ENCODE data around the gene SLC7A10.

SLC7A10 gene

DNA sequence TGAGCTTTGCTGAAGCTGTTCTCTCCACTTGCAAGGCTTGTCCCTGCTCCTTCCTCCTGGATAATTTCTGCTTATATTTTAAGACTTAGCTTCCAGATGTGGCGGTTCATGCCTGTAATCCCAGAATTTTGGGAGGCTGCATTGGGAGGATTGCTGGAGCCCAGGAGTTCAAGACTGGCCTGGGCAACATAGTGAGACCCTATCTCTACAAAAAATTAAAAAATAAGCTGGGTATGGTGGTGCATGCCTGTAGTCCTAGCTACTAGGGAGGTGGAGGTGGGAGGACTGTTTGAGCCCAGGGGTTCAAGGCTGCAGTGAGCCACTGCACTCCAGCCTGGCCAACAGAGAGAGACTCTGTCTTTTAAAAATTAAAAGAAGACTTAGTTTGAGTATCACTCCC, 45.1 kb upstream of the SLC7A10 start:
- Mint-ChIP-seq H3K4me3 (no peak overlapping the region), H3K4me1 (peaks cover 23% of the 10 kb centered on the region), H3K27me3 (ENCODE audit: low read depth, poor library complexity) (peaks cover 4% of the 10 kb centered on the region), H3K9me3 (no peaks in the 10 kb centered on the region), H3K27ac (no peak overlapping the region), H3K36me3 (ENCODE audit: low read depth) (no peaks in the 10 kb centered on the region)
- no peak for DNase-seq
- TF ChIP-seq, protein P1, sequence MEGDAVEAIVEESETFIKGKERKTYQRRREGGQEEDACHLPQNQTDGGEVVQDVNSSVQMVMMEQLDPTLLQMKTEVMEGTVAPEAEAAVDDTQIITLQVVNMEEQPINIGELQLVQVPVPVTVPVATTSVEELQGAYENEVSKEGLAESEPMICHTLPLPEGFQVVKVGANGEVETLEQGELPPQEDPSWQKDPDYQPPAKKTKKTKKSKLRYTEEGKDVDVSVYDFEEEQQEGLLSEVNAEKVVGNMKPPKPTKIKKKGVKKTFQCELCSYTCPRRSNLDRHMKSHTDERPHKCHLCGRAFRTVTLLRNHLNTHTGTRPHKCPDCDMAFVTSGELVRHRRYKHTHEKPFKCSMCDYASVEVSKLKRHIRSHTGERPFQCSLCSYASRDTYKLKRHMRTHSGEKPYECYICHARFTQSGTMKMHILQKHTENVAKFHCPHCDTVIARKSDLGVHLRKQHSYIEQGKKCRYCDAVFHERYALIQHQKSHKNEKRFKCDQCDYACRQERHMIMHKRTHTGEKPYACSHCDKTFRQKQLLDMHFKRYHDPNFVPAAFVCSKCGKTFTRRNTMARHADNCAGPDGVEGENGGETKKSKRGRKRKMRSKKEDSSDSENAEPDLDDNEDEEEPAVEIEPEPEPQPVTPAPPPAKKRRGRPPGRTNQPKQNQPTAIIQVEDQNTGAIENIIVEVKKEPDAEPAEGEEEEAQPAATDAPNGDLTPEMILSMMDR (IDR thresholded peaks at IDR 0.05) = no peak

DNA sequence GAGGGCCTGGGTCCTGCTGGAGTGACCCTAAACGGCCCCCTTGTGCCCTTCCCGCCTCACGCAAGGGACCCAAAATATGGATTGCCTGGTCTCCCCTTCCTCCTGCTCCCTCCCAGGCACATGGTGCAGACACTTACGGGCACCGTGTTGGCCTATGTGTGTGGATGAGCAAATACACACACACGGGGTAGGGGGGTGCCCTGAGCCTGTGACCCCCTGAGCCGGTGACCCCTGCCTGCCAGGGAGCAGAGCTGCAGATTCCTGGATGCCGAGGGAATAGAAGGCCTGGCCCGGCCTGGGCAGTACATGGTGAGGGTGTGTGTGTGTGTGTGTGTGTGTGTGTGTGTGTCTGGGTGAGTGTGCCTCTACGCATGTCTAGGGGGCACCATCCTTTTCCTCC, 43.4 kb upstream of the SLC7A10 start:
- no peaks in the 10 kb centered on the region for H3K9me3 Mint-ChIP-seq
- no peaks in the 10 kb centered on the region for H3K36me3 Mint-ChIP-seq (ENCODE audit: low read depth)
- H3K4me3 Mint-ChIP-seq = no peak overlapping the region

DNA sequence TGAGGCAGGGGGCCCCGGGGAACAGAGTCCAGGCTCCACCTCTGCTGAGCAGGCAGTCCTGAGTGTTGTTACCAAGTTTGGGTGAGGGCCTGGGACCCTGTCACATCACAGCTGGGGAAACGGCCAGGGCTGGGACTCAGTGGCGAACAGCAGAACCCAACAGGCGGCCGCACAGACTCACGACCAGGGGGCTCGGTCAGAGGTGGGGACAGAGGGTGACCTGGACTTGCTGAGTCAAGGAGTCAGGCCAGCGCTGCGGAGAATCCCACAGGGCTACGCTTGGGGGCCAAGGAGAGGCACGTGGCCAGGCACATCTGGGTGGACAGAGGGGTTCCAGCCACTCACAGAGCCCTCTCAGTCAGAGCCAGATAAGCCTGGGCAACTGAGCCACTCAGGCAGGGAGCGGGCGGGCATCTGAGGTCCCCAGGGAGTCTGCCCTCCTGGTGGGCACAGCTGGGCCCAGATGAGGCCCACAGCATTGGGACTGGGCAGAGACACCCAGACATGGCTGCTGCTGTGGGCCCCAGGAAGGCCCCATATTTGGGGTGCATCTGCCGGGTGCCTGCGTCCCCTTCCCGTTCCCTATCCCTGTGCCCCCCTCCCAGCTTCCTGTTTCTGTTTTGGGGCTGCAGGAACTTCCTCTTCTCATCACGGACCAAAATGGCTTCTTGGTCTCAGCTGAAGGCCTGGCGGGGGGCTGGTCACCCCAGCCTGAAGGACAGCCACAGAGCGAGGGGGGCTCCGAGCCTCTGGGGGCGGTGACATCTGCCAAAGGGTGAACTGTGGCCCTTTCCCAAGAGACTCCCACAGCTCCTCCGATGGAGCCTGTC, 42.7 kb upstream of the SLC7A10 start:
- Mint-ChIP-seq H3K9me3 (no peaks in the 10 kb centered on the region), H3K27me3 (ENCODE audit: low read depth, poor library complexity) (peaks cover 4% of the 10 kb centered on the region), H3K4me3 (no peak overlapping the region), H3K36me3 (ENCODE audit: low read depth) (no peaks in the 10 kb centered on the region), H3K4me1 (peaks cover 12% of the 10 kb centered on the region), H3K27ac (no peak overlapping the region)
- DNase-seq = no peak
- TF ChIP-seq, protein P1 (IDR thresholded peaks at IDR 0.05) = no peak

More for the DNA sequence above, 43.4 kb upstream of the SLC7A10 start:
- no peak overlapping the region for H3K27ac Mint-ChIP-seq
- TF ChIP-seq, protein P1 (IDR thresholded peaks at IDR 0.05) = no peak
- H3K27me3 Mint-ChIP-seq (ENCODE audit: low read depth, poor library complexity) = peaks cover 4% of the 10 kb centered on the region
- H3K4me1 Mint-ChIP-seq = peaks cover 17% of the 10 kb centered on the region
- DNase-seq = no peak

DNA sequence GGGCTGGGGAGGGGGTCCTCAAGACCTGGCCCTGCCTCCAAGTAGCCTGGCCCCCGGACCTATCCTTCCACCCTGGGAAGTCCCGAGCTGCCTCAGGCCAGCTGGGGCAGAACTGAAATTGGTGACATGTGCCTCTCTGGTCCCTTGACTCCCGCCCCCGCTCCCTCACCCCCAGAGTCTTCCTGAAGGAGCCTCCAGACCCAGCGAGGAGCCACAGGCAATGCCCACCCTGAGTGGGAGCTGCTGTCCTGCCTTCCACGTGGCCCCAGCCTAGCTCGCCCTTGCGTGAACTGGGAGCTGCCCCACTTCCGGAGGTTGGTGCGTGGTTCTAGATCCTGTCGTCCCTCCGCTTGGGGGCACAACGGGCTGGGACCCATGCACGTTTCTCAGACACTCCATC, 42.1 kb upstream of the SLC7A10 start:
- H3K36me3 Mint-ChIP-seq (ENCODE audit: low read depth) = no peaks in the 10 kb centered on the region
- no peak overlapping the region for H3K4me3 Mint-ChIP-seq
- TF ChIP-seq, protein P1 (IDR thresholded peaks at IDR 0.05) = no peak
- peaks cover 7% of the 10 kb centered on the region for H3K27me3 Mint-ChIP-seq (ENCODE audit: low read depth, poor library complexity)
- no peaks in the 10 kb centered on the region for H3K9me3 Mint-ChIP-seq
- H3K27ac Mint-ChIP-seq = no peak overlapping the region
- H3K4me1 Mint-ChIP-seq = peaks cover 5% of the 10 kb centered on the region
- DNase-seq = no peak

DNA sequence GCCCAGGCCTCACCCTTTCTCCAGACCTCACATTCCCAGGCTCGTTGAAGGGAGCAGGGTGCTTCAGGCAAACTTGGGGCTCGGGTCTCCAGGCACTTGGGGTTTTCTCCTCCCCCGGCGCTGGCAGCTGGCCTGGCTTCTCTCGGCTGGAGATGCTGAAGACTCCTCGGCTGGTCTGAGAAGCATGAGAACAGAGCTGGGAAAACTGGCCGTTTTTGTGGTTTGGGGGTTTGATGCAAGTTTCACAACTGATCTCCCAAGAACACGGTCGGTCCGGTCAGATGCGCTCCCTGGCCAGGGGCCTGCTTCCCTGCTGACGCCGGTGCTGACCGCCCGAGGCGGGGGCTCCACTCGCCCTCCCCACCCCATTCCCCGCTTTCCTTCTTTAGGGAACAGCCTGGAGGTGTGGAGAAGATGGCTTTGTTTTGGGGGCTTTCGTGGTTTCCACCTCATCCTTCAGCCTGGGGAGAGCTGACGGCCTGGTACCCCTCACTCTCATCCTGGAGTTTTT, 41.4 kb upstream of the SLC7A10 start:
- no peaks in the 10 kb centered on the region for H3K9me3 Mint-ChIP-seq
- no peak overlapping the region for H3K27ac Mint-ChIP-seq
- TF ChIP-seq, protein P1 (IDR thresholded peaks at IDR 0.05) = no peak
- H3K36me3 Mint-ChIP-seq (ENCODE audit: low read depth) = no peaks in the 10 kb centered on the region
- no peak overlapping the region for H3K4me3 Mint-ChIP-seq
- DNase-seq = no peak
- peaks cover 6% of the 10 kb centered on the region for H3K27me3 Mint-ChIP-seq (ENCODE audit: low read depth, poor library complexity)
- peaks cover under 1% of the 10 kb centered on the region for H3K4me1 Mint-ChIP-seq

Data from nephron progenitor cell (in vitro differentiated cells).